HG03565 (cell line): ENCODE results near the gene ZBTB14.

Experiments used
- ATAC-seq: cut with Tn5 transposase; IDR thresholded peaks from one replicate; pipeline ENCODE4 v1.9.1; 2021; ENCODE audit warnings: mild to moderate bottlenecking, moderate library complexity; ENCODE audit not compliant: unreplicated experiment

The ZBTB14 gene

DNA sequence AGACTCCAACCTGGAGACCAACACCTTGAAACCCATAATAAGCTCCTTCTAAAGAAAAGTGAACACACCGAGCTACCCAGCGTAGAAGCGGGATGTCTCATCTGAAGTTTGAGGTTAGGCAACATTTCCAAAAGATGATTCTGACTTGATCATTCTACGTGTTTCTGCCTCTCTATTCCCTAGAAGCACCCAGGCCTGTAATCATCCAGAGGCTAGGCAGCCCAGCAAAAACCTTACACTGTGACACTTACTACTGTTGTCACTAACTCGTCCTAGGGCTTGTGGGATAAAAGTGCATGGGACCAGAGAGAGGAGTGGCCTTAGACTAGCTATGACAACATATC is 1.4 kb downstream of the ZBTB14 start:
- no peak for ATAC-seq

DNA sequence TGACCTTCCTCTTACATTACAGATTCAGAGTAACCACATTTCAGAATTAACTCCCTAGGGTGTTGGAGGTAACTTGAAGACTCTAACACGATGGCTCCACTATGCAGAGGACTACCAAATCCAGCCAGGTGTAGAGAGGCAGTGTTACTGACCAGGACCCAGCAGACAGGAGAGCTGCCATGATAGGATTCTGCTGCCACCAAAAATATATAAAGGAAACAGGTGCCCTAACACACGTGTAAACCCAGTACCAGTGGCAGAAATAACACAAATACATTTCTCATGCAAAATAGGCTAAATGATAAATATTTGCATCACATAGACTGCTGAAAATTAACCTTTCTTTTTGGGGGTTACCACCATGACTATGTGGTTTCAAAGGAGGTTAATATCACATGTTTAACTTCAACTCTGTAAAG is 7.0 kb downstream of the ZBTB14 start:
- peak; percentile 46 for ATAC-seq

DNA sequence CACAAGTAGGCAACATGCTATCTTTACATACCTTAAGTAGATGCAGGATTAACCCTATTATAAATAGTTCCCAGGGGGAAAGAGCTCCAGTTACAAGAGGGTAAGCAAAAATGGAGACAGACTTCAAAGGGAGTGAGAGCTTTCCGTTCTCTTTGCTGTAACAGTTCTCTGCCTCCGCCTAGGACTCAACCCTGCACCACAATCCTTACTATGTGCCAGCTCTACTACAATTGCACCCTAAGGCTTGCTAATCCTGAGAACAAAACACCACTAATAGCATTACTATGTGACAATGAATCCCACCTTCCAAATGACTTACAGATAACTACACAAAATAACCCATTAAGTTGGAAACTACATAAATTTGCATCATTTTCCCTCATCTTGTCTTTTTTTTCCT is 7.7 kb downstream of the ZBTB14 start:
- no peak for ATAC-seq

DNA sequence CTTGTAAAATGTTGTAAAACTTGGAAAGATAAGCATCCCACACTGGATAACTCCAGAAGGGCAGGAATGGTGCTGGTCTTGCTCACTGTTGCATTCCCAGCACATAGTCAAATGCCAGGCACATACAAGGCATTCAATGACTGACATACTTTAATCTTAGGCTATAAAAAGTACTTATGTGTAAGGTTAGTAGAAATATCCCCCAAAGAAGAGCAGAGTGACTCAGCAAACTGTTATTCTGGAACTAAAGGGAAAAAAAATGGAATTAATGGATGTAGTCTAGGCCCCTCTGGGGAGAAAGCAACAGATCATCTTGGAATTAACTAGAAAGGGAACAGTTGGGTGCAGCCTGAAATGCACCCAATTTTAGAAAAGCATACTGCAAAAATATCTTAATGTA is 9.0 kb downstream of the ZBTB14 start:
- no peak for ATAC-seq

DNA sequence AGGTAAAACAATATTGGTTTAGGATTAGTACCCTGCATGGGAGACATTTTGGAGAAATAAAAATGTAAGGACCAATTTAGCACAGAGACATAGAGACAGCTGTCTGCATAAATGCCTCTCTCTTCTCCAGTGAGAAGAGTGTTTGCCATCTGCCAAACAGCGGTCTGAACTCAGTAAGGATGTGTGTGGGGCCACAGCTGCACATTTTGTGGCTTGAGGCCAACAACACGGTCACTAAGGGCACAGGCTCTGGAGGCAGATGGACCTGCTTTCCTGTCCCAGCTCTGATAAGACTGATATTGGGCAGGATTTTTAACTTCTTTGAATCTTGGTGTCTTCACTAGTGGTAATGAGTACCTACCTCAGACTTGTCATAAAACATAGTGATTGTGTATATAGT is 10.2 kb downstream of the ZBTB14 start:
- ATAC-seq: no peak

DNA sequence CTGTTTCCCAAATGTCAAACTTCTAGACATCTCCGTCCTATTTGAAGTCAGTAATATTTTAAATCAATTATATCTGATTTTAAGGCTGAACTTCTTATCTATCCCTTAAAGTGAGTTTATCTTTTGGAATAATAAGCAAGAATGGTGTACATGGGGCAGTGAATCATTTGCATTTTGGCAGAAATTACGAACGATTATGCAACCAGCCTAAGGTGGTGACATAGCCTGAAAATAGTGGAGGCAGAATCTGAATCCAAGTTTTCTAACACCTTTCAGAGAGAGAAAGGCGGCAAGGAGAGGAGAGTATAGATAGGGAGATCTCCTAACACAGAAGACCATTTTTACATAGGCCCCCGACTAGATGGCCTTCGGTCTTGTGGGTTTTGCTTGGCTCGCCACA is 10.7 kb downstream of the ZBTB14 start:
- ATAC-seq: no peak

DNA sequence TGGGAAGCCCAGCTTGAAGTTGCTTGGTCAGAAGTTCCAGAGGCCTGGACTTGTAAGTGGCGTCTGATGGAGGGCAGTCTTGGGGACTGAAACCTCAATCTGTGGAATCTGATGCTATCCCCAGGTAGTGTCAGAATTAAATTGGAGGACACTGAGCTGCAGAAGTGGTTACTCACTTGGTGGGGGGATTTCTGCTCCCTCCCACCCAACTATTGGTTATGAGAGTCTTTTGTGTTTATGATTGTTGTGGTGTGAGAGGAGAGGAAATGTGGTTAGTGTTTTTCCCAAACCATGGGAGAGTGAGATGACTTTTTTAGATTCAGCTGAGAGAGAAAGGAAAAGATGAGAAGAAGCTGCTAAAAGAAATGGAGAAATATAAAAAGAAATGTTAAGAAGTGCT is 12.8 kb downstream of the ZBTB14 start:
- no peak for ATAC-seq

DNA sequence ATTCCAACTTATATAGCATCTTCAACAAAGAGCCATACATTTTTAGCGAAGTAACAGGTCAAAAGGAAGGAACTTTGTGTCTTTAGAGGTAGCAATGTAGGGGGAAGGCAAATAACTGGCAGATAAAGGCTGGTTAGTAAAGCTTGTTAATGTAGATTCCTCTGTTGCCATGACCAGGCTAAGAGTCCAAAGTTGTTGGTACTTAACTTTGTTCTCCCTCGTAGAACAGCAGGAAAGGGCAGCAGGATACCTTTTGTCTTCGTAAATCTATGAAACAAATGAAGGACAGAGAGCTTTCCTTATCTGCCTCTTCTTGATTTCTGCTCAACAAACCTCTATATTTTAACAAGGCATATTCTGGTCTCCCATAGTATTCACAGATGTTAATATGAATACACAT is 18.6 kb downstream of the ZBTB14 start:
- no peak for ATAC-seq

DNA sequence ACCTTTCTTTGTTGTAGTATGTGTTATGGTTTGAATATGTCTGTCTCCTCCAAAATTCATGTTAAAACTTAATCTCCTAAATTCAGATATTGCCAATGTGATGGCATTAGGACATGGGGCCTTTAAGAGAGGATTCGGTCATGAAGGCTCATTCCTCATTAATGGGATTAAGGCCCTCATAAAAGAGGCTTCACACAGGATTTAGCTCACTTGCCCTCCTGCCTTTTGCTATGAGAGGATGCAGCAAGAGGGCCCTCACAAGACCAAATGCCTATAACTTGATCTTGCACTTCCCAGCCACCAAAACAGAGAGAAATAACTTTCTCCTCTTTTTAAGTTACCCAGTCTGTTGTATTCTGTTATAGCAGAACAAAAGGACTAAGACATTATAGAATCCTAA is 19.7 kb downstream of the ZBTB14 start:
- no peak for ATAC-seq

DNA sequence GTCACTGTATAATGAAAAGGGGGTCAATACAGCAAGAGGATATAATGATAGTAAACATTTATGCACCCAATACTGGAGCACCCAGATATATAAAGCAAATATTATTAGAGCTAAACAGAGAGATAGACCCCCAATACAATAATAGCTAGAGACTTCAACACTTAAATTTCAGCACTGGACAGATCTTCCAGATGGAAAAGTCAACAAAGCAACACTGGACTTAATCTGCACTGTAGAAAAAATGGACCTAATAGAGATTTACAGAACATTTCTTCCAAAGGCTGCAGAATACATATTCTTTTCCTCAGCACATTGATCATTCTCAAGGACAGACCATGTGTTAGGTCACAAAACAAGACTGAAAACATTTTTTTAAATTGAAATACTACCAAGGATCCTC is 26.7 kb downstream of the ZBTB14 start:
- no peak for ATAC-seq

DNA sequence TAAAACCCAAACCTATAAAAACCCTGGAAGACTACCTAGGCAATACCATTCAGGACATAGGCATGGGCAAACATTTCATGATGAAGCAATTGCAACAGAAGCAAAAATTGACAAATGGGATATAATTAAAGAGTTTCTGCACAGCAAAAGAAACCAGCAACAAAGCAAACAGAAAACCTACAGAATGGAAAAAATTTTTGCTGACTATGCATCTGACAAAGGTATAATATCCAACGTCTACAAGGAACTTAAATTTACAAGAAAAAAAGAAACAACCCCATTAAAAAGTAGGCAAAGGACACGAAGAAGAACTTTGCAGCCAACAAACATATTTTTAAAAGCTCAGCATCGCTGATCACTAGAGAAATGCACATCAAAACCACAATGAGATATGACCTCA is 28.8 kb downstream of the ZBTB14 start:
- ATAC-seq: no peak

DNA sequence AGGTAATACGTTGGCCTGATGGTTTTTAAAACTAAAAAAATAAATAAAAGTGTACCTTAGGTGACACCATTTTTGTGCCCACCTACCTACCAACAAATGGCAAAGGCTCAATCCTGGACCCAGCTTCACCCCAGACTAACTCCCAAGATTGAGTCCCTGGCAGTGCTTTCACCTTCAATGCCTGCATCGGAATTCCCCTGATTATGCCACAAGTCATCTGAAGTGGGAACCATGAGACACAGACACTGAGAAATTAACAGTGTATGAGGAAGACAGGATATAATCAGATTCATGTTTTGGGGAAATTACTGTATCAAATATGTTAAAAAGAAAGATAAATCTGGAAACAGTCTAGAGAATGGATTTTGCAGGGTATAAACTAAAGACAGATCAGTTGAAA is 41.6 kb downstream of the ZBTB14 start:
- ATAC-seq: no peak

DNA sequence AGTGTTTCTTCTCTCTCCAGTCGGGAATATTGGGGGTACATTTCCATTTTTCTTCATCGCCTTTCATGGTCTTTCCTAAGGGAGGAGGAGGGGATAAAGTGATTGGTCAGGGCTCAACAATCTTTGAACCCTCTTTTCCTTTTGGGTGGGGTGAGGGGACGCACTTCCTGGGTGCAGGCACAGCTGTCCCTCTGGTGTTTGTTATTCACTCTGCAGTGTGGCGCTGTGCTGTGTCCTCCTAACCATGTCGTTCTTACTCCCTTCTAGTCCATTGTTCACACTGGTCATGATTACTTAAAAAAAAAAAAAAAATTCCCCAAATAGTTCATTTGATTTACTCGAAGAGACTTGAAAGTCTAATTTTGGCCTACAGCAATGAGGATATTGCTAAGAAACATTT is 44.4 kb downstream of the ZBTB14 start:
- no peak for ATAC-seq

DNA sequence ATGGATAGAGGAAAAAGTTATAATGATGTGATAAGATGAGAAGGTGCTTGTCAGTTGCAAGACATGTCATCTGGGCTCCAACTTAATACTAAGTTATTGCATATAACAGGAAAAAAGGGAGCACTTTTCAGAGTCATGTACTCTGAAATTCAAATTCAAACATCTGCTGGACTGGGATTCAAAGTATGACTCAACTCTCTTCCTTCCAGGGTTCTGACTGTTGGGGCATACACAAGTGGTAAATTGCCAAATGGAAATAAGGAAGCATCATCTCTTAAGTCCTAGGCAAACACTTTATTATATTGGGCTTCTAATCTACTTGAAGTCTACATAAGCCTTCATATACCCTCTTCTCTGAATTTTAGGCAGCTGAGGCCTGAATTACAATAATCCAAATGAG is 44.9 kb downstream of the ZBTB14 start:
- no peak for ATAC-seq

DNA sequence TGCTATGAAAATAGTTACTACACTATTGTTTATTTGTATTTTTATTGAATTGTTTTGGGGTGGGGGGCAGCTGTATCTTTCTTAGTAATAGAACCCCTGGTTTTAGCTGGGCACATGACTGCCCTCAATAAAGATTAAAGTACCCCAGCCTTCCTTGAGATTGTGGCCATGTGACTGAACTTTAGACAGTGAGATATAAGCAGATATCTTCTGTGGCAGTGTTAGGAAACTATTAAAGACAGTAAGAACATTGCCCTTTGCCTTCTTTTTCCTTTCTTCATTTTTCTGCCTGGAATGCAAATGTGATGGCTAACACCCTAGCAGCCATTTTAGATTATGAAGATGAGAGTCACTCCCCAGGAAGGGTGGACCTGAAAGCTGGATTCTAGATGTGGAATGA is 50.6 kb downstream of the ZBTB14 start:
- ATAC-seq: no peak

DNA sequence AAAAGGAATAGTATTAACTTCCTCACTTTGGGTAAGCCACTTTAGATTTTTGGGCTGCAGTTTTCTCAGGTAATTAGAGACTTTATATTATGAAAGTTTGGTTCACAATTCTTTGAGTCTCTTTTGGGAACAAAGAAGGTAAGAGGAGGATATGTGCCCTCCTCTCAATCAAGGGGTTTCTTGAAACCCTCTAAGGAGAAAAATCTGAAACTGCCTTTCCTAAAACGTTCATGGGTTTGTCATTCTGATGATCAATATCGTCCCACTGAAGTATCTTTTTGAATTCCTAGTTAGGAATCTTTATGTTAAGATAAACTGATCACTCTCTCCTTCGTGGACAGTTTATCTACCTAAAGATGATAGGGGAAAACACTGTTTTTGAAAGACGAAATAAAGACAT is 56.1 kb downstream of the ZBTB14 start:
- no peak for ATAC-seq
